ENCODE data around the gene CKS2.
"Not testable (repeated sequence)": the region's sequence is repeated elsewhere in the genome, so short reads cannot be mapped to it uniquely, and the experiment has no call there.

CKS2 gene
- total RNA-seq, result 2.3 to 12.8 (median 6.4) reads per million in 4 experiments

GRCh38 chr9:89310475-89311345 is at the start of gene CKS2:
CKS2 (plus strand) TSS chr9:89311195; CDS start chr9:89311293, 98 bp downstream.
- peak; percentile 99 for DNase-seq

GRCh38 chr9:89273528-89274279 is 37.3 kb upstream of the CKS2 start:
- DNase-seq, result no peak

- no peak for DNase-seq
Observed at GRCh38 chr9:89274838-89275237, 36.2 kb upstream of the CKS2 start.

- not testable (repeated sequence) for DNase-seq
Observed at GRCh38 chr9:89276040-89276439, 35.0 kb upstream of the CKS2 start.

GRCh38 chr9:89277043-89277442 is 34.0 kb upstream of the CKS2 start:
- DNase-seq, result no peak

- DNase-seq, result no peak
Observed at GRCh38 chr9:89277454-89277853, 33.5 kb upstream of the CKS2 start.

GRCh38 chr9:89278551-89278950 is 32.4 kb upstream of the CKS2 start:
- no peak for DNase-seq

- no peak for DNase-seq
Observed at GRCh38 chr9:89278997-89279739, 31.8 kb upstream of the CKS2 start.

GRCh38 chr9:89281106-89281505 is 29.9 kb upstream of the CKS2 start:
- DNase-seq, result no peak

- DNase-seq, result not testable (repeated sequence)
Observed at GRCh38 chr9:89282248-89282968, 28.6 kb upstream of the CKS2 start.

GRCh38 chr9:89284076-89284475 is 26.9 kb upstream of the CKS2 start:
- DNase-seq, result no peak

- no peak for DNase-seq
Observed at GRCh38 chr9:89291741-89292140, 19.3 kb upstream of the CKS2 start.

GRCh38 chr9:89293014-89293413 is 18.0 kb upstream of the CKS2 start:
- DNase-seq, result no peak

- no peak for DNase-seq
Observed at GRCh38 chr9:89295400-89295799, 15.6 kb upstream of the CKS2 start.

- DNase-seq, result not testable (repeated sequence)
Observed at GRCh38 chr9:89301996-89302395, 9.0 kb upstream of the CKS2 start.

- no peak for DNase-seq
Observed at GRCh38 chr9:89304020-89304833, 6.8 kb upstream of the CKS2 start.

GRCh38 chr9:89304834-89305188 is 6.2 kb upstream of the CKS2 start:
- DNase-seq, result no peak

- DNase-seq, result no peak
Observed at GRCh38 chr9:89305868-89306267, 5.1 kb upstream of the CKS2 start.

GRCh38 chr9:89309166-89309565 is 1.8 kb upstream of the CKS2 start:
- no peak for DNase-seq

- no peak for DNase-seq
Observed at GRCh38 chr9:89309608-89310474, 1.2 kb upstream of the CKS2 start.

Data from effector CD8-positive, alpha-beta T cell (primary cell).